HEK293 (cell line): ENCODE results near the gene DSCAML1.

Experiments used
- CTCF ChIA-PET: fragments of 350-600 bp; formaldehyde crosslinking; extraction: SDS; loops from one replicate; lab custom pipeline; 2021; ENCODE audit warnings: antibody characterized with exemption; lab: Yijun Ruan, JAX
- POLR2A ChIA-PET: fragments of 300-600 bp; formaldehyde crosslinking; extraction: SDS; loops from one replicate; lab custom pipeline; 2020; ENCODE audit warnings: antibody characterized with exemption, inconsistent platforms; lab: Yijun Ruan, JAX
- H3K27ac ChIP-seq: fragments of 200-500 bp; sonication (Bioruptor generic); 2 replicates; pipeline ENCODE4 v1.5.1; 2014; ENCODE audit warnings: low read depth, low read length, control low read depth, inconsistent platforms; ENCODE audit errors: extremely low read depth
- H3K36me3 ChIP-seq, 2 experiments: fragments of 200-500 bp in 1 of 2; sonication (Bioruptor generic) in 1 of 2; 1 replicate in 1 of 2; 2 replicates in 1 of 2; pipeline ENCODE4 v1.5.1; 2014 to 2017; ENCODE audit warnings: inconsistent platforms in 2 of 2, low read length in 2 of 2; ENCODE audit not compliant: control insufficient read depth in 2 of 2, insufficient read depth in 1 of 2
- H3K4me1 ChIP-seq: fragments of 200-500 bp; sonication (Bioruptor generic); 2 replicates; pipeline ENCODE4 v1.5.1; 2014; ENCODE audit warnings: mild to moderate bottlenecking, low read length, inconsistent platforms; ENCODE audit not compliant: control insufficient read depth, insufficient read depth
- H3K4me3 ChIP-seq: 2 replicates; pipeline ENCODE4 v1.5.1; 2011; ENCODE audit warnings: low read depth, mild to moderate bottlenecking, control low read depth, low read length, moderate library complexity
- H3K9me3 ChIP-seq: fragments of 200-500 bp; sonication (Bioruptor generic); 2 replicates; pipeline ENCODE4 v1.5.1; 2014; ENCODE audit warnings: low read depth, low read length, inconsistent platforms; ENCODE audit not compliant: control insufficient read depth, insufficient read depth
- BCL11B ChIP-seq: fragments of 450-650 bp; formaldehyde crosslinking; IDR thresholded peaks from 2 replicates; pipeline ENCODE4 v1.5.1; 2016; ENCODE audit warnings: low read depth, missing biosample characterization, missing genetic modification characterization
- EGR2 ChIP-seq: fragments of 450-650 bp; formaldehyde crosslinking; IDR thresholded peaks from 2 replicates; pipeline ENCODE4 v1.5.1; 2016; ENCODE audit warnings: low read depth, missing biosample characterization, missing genetic modification characterization
- GLI2 ChIP-seq: fragments of 450-650 bp; formaldehyde crosslinking; IDR thresholded peaks from 2 replicates; pipeline ENCODE4; 2017; ENCODE audit warnings: missing biosample characterization, missing genetic modification characterization, low read depth, borderline replicate concordance
- PRDM6 ChIP-seq: fragments of 450-650 bp; formaldehyde crosslinking; IDR thresholded peaks from 2 replicates; pipeline ENCODE4 v1.5.1; 2017; ENCODE audit warnings: missing biosample characterization, missing genetic modification characterization
- SETDB1 ChIP-seq: IDR thresholded peaks from one replicate; pipeline ENCODE4 v1.6.1; 2017; ENCODE audit warnings: mild to moderate bottlenecking, low read length, moderate library complexity, mixed read lengths; ENCODE audit not compliant: insufficient read length
- SP3 ChIP-seq: fragments of 450-650 bp; formaldehyde crosslinking; IDR thresholded peaks from 2 replicates; pipeline ENCODE4 v1.5.1; 2016; ENCODE audit warnings: missing biosample characterization, missing genetic modification characterization
- ZBTB20 ChIP-seq: fragments of 450-650 bp; formaldehyde crosslinking; IDR thresholded peaks from 2 replicates; pipeline ENCODE4 v1.5.1; 2016; ENCODE audit warnings: missing biosample characterization, missing genetic modification characterization
- ZBTB48 ChIP-seq: fragments of 450-650 bp; formaldehyde crosslinking; IDR thresholded peaks from 2 replicates; pipeline ENCODE4 v1.5.1; 2016; ENCODE audit warnings: missing biosample characterization, missing genetic modification characterization
- ZFP3 ChIP-seq: fragments of 450-650 bp; formaldehyde crosslinking; IDR thresholded peaks from 2 replicates; pipeline ENCODE4 v1.5.1; 2016; ENCODE audit warnings: low read depth, missing biosample characterization, missing genetic modification characterization
- ZIC2 ChIP-seq: fragments of 450-650 bp; formaldehyde crosslinking; IDR thresholded peaks from 2 replicates; pipeline ENCODE4 v1.5.1; 2016; ENCODE audit warnings: missing biosample characterization, missing genetic modification characterization
- ZNF121 ChIP-seq: fragments of 450-650 bp; formaldehyde crosslinking; IDR thresholded peaks from 2 replicates; pipeline ENCODE4 v1.5.1; 2016; ENCODE audit warnings: missing biosample characterization, missing genetic modification characterization
- ZNF155 ChIP-seq: fragments of 450-650 bp; formaldehyde crosslinking; IDR thresholded peaks from 2 replicates; pipeline ENCODE4 v1.5.1; 2016; ENCODE audit warnings: missing biosample characterization, missing genetic modification characterization
- ZNF169 ChIP-seq: fragments of 450-650 bp; formaldehyde crosslinking; IDR thresholded peaks from 2 replicates; pipeline ENCODE4 v1.5.1; 2016; ENCODE audit warnings: missing biosample characterization, missing genetic modification characterization
- ZNF239 ChIP-seq: fragments of 450-650 bp; formaldehyde crosslinking; IDR thresholded peaks from 2 replicates; pipeline ENCODE4 v1.5.1; 2016; ENCODE audit warnings: missing biosample characterization, missing genetic modification characterization
- ZNF266 ChIP-seq: fragments of 450-650 bp; formaldehyde crosslinking; IDR thresholded peaks from 2 replicates; pipeline ENCODE4 v1.5.1; 2016; ENCODE audit warnings: missing biosample characterization, missing genetic modification characterization, low read depth
- ZNF280C ChIP-seq: fragments of 450-650 bp; formaldehyde crosslinking; IDR thresholded peaks from 2 replicates; pipeline ENCODE4 v1.5.1; 2016; ENCODE audit warnings: missing biosample characterization, missing genetic modification characterization
- ZNF341 ChIP-seq: fragments of 450-650 bp; formaldehyde crosslinking; IDR thresholded peaks from 2 replicates; pipeline ENCODE4; 2016; ENCODE audit warnings: low read depth, missing biosample characterization, missing genetic modification characterization
- ZNF354C ChIP-seq: fragments of 450-650 bp; formaldehyde crosslinking; IDR thresholded peaks from 2 replicates; pipeline ENCODE4 v1.5.1; 2016; ENCODE audit warnings: missing biosample characterization, missing genetic modification characterization, low read depth, borderline replicate concordance
- ZNF513 ChIP-seq: fragments of 450-650 bp; IDR thresholded peaks from 2 replicates; pipeline ENCODE4 v1.5.1; 2018; ENCODE audit warnings: missing biosample characterization, missing genetic modification characterization
- ZNF518A ChIP-seq: fragments of 450-650 bp; formaldehyde crosslinking; conservative IDR thresholded peaks from 2 replicates; pipeline ENCODE4 v1.5.1; 2016; ENCODE audit warnings: low read depth, missing biosample characterization, missing genetic modification characterization
- ZNF521 ChIP-seq: fragments of 450-650 bp; formaldehyde crosslinking; IDR thresholded peaks from 2 replicates; pipeline ENCODE4 v1.5.1; 2017; ENCODE audit warnings: missing biosample characterization, mild to moderate bottlenecking, missing genetic modification characterization
- ZNF548 ChIP-seq: fragments of 450-650 bp; formaldehyde crosslinking; IDR thresholded peaks from 2 replicates; pipeline ENCODE4 v1.5.1; 2016; ENCODE audit warnings: missing biosample characterization, missing genetic modification characterization
- ZNF596 ChIP-seq: fragments of 450-650 bp; IDR thresholded peaks from 2 replicates; pipeline ENCODE4 v1.5.0; 2018; ENCODE audit warnings: missing biosample characterization, mild to moderate bottlenecking, missing genetic modification characterization, moderate library complexity
- ZNF658 ChIP-seq: fragments of 450-650 bp; formaldehyde crosslinking; IDR thresholded peaks from 2 replicates; pipeline ENCODE4; 2016; ENCODE audit warnings: missing biosample characterization, missing genetic modification characterization
- ZNF677 ChIP-seq: fragments of 450-650 bp; IDR thresholded peaks from 2 replicates; pipeline ENCODE4 v1.5.0; 2018; ENCODE audit warnings: missing biosample characterization, mild to moderate bottlenecking, missing genetic modification characterization, moderate library complexity
- ZNF777 ChIP-seq: fragments of 450-650 bp; formaldehyde crosslinking; IDR thresholded peaks from 2 replicates; pipeline ENCODE4 v1.5.1; 2017; ENCODE audit warnings: missing biosample characterization, missing genetic modification characterization, borderline replicate concordance

Gene DSCAML1

GRCh38 chr11:117719480-117719879, 77.5 kb downstream of the DSCAML1 start (continued):
- TF ChIP-seq ZNF266 (tag by site-specific recombination): no peak
- TF ChIP-seq GLI2 (tag by site-specific recombination): no peak
- no peak for TF ChIP-seq ZNF169
- no peak for TF ChIP-seq ZNF521
- no peak for TF ChIP-seq SP3 (tag by site-specific recombination)
- no peak for TF ChIP-seq SETDB1
- no peak for TF ChIP-seq ZIC2 (tag by site-specific recombination)
- TF ChIP-seq ZNF341 (tag by site-specific recombination): no peak
- no peak for TF ChIP-seq ZNF548
- TF ChIP-seq PRDM6 (tag by site-specific recombination): no peak

- Histone ChIP-seq H3K36me3 (no peaks in the 10 kb centered on the region), H3K9me3 (no peaks in the 10 kb centered on the region), H3K27ac (no peak overlapping the region), H3K4me3 (no peak overlapping the region), H3K4me1 (no peaks in the 10 kb centered on the region)
- ChIA-PET CTCF (interaction anchor here (0.6 kb wide), 1 partner anchor 18 kb away, joined by 4 read pairs; no protein-coding TSS in a partner anchor), POLR2A (interaction anchor here (0.6 kb wide), 1 partner anchor 22 kb away, joined by 4 read pairs; no protein-coding TSS in a partner anchor)
- TF ChIP-seq ZNF658 (tag by site-specific recombination) (no peak), ZNF518A (tag by site-specific recombination) (no peak), ZFP3 (tag by site-specific recombination) (no peak), ZNF239 (tag by site-specific recombination) (no peak), ZBTB20 (tag by site-specific recombination) (no peak), ZBTB48 (no peak), ZNF513 (tag by site-specific recombination) (no peak), ZNF280C (tag by site-specific recombination) (no peak), ZNF121 (tag by site-specific recombination) (no peak), ZNF155 (tag by site-specific recombination) (no peak), ZNF777 (no peak), ZNF596 (tag by site-specific recombination) (no peak), EGR2 (tag by site-specific recombination) (no peak), ZNF677 (no peak), ZNF354C (tag by site-specific recombination) (no peak), BCL11B (tag by site-specific recombination) (no peak)
Observed at GRCh38 chr11:117717485-117718314, 79.3 kb downstream of the DSCAML1 start.
